CD14-positive monocyte (primary cell): Measurements from ENCODE around the gene IGSF9. TPM values are rescaled to one million over a fixed set of nuclear protein-coding genes. Genes with fewer than 3 reads are reported as not detected.
A peak's percentile ranks its signal among the peaks of the same experiment; 100 is the strongest.

Source experiments
- DNase-seq, 3 donors: peaks; one replicate each; pipeline ENCODE4 v3.0.0-alpha.2; 2011 to 2022
- H2AFZ ChIP-seq: 2 replicates; pipeline ENCODE4 v1.6.0; 2012; ENCODE audit warnings: mild to moderate bottlenecking, low read depth, low read length, inconsistent platforms; ENCODE audit not compliant: insufficient read depth, poor library complexity, severe bottlenecking
- H3K27ac ChIP-seq, 2 donors: 1 replicate in 1 of 2; 2 replicates in 1 of 2; pipeline ENCODE4 v1.5.1; 2012 to 2013; ENCODE audit warnings: low read length in 2 of 2, control low read depth in 1 of 2, inconsistent platforms in 1 of 2, low read depth in 1 of 2, mild to moderate bottlenecking in 1 of 2
- H3K27me3 ChIP-seq, 2 donors: one replicate each; pipeline versions ENCODE4 v1.6.0 to v1.6.1; 2011 to 2013; ENCODE audit warnings: low read length in 2 of 2; ENCODE audit not compliant: control insufficient read depth in 2 of 2, insufficient read depth in 2 of 2
- H3K36me3 ChIP-seq, 2 donors: replicated peaks in 1 of 2; 1 replicate in 1 of 2; 2 replicates in 1 of 2; pipeline versions ENCODE4 v1.5.1 to v1.6.1; 2012 to 2013; ENCODE audit warnings: low read length in 2 of 2, control low read depth in 1 of 2, inconsistent platforms in 1 of 2, mild to moderate bottlenecking in 1 of 2; ENCODE audit not compliant: insufficient read depth in 2 of 2, control insufficient read depth in 1 of 2
- H3K4me1 ChIP-seq, 2 donors: 1 replicate in 1 of 2; 2 replicates in 1 of 2; pipeline versions ENCODE4 v1.5.1 to v1.6.1; 2012 to 2013; ENCODE audit warnings: low read length in 2 of 2, control low read depth in 1 of 2, inconsistent platforms in 1 of 2, mild to moderate bottlenecking in 1 of 2, moderate library complexity in 1 of 2; ENCODE audit not compliant: insufficient read depth in 2 of 2, control insufficient read depth in 1 of 2
- H3K4me2 ChIP-seq: replicated peaks from 2 replicates; pipeline ENCODE3; 2012; ENCODE audit warnings: low read length, moderate library complexity, mild to moderate bottlenecking; ENCODE audit not compliant: poor library complexity, severe bottlenecking; ENCODE audit errors: extremely low read depth
- H3K4me3 ChIP-seq, 3 experiments: fragments of 200-600 bp in 1 of 3; sonication (generic) in 1 of 3; replicated peaks in 1 of 3; 1 replicate in 2 of 3; 2 replicates in 1 of 3; pipeline ENCODE4 v1.5.1; 2011 to 2013; ENCODE audit warnings: low read length in 3 of 3, mild to moderate bottlenecking in 3 of 3, control low read depth in 2 of 3, low read depth in 2 of 3, inconsistent platforms in 1 of 3, moderate library complexity in 1 of 3
- H3K79me2 ChIP-seq: 2 replicates; pipeline ENCODE4 v1.6.0; 2012; ENCODE audit warnings: mild to moderate bottlenecking, control low read depth, inconsistent platforms, low read length, moderate library complexity; ENCODE audit not compliant: insufficient read depth
- H3K9ac ChIP-seq: 2 replicates; pipeline ENCODE4 v1.6.0; 2017; ENCODE audit warnings: low read length, mild to moderate bottlenecking; ENCODE audit not compliant: insufficient read depth, poor library complexity, severe bottlenecking
- H3K9me3 ChIP-seq, 2 donors: replicated peaks in 1 of 2; 1 replicate in 1 of 2; 2 replicates in 1 of 2; pipeline versions ENCODE4 v1.5.1 to v1.6.1; 2012 to 2013; ENCODE audit warnings: low read length in 2 of 2, control low read depth in 1 of 2; ENCODE audit not compliant: control insufficient read depth in 1 of 2, insufficient read depth in 1 of 2
- H4K20me1 ChIP-seq: 2 replicates; pipeline ENCODE4 v1.6.0; 2012; ENCODE audit warnings: mild to moderate bottlenecking, low read length, control low read depth, moderate library complexity; ENCODE audit not compliant: insufficient read depth
- H3K27ac Mint-ChIP-seq, 7 donors: one replicate each; pipeline ENCODE4 v1.8.0; 2020; ENCODE audit warnings: mild to moderate bottlenecking in 7 of 7, mixed read lengths in 7 of 7, moderate library complexity in 6 of 7, inconsistent platforms in 2 of 7
- H3K27me3 Mint-ChIP-seq, 3 donors: one replicate each; pipeline ENCODE4 v1.8.0; 2021 to 2022; ENCODE audit warnings: low read depth in 3 of 3, mild to moderate bottlenecking in 3 of 3, mixed read lengths in 3 of 3, moderate library complexity in 3 of 3, inconsistent platforms in 1 of 3
- H3K36me3 Mint-ChIP-seq, 2 donors: one replicate each; pipeline ENCODE4 v1.8.0; 2020; ENCODE audit warnings: mixed read lengths in 2 of 2, inconsistent platforms in 1 of 2, mild to moderate bottlenecking in 1 of 2
- H3K4me1 Mint-ChIP-seq: one replicate; pipeline ENCODE4 v1.8.0; 2020; ENCODE audit warnings: mild to moderate bottlenecking, mixed read lengths
- H3K4me3 Mint-ChIP-seq, 2 donors: one replicate each; pipeline ENCODE4 v1.8.0; 2020; ENCODE audit warnings: mild to moderate bottlenecking in 2 of 2, mixed read lengths in 2 of 2, moderate library complexity in 1 of 2
- H3K9me3 Mint-ChIP-seq, 7 donors: one replicate each; pipeline ENCODE4 v1.8.0; 2020 to 2022; ENCODE audit warnings: mixed read lengths in 7 of 7, mild to moderate bottlenecking in 6 of 7, moderate library complexity in 6 of 7, inconsistent platforms in 2 of 7
- WGBS: methylation state at CpG from one replicate; pipeline ENCODE4 v1.1.5; 2013; ENCODE audit warnings: missing lambda C conversion rate; ENCODE audit not compliant: insufficient coverage; 5-methylcytosine and 5-hydroxymethylcytosine counted together
- intact Hi-C, 2 donors: fragments of 100-400 bp; cut with micrococcal nuclease; formaldehyde crosslinking; loops; one replicate each; pipeline versions ENCODE4 v1.15.0 to v1.15.1; 2023
- polyA plus RNA-seq, 3 donors: library from polyadenylated mRNA; depleted of rRNA in 1 of 3; unstranded in 2 of 3; stranded (reverse) in 1 of 3; fragments of 300-500 nt in 2 of 3; fragments of >200 nt in 1 of 3; fragmentation: Illumina TruSeq in 2 of 3; gene quantifications; 1 replicate in 2 of 3; 2 replicates in 1 of 3; pipeline ENCODE4 v1.2.3, GENCODE V29; 2012 to 2021
- TF ChIP-seq, protein P1 (sequence below): fragments of 200-600 bp; IDR thresholded peaks from one replicate; pipeline ENCODE4 v1.8.0; 2022; ENCODE audit warnings: antibody characterized with exemption, mild to moderate bottlenecking

Gene IGSF9
- polyA plus RNA-seq, 3 donors: 0.04 TPM; not detected in 2

DNA sequence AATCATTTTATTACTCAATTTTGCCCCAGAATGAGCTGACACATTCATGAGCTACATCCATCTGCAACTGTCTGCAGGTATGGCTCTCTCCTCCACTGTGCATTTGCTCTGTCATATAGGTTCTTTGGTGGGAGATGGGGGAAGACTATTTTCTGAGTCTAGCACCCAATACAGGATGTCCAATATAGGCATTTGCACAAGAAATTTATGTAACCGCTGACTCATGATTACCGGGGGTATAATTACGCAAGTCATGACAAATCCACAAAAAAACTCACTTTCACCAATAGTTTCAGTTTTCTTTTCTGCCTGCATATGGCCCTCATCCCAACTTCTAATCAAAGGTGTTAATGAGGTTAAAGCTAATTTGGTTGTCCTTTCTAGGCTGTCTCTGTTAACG, 65.4 kb downstream of the IGSF9 start:
- no peak overlapping the region for H3K4me3 Mint-ChIP-seq
- intact Hi-C loops: no loop called here
- Histone ChIP-seq H3K27ac (peak overlapping the region in 1 of 2 donors; percentile 73), H3K4me3 (peak overlapping the region in 1 of 3 experiments; percentile 35), H3K4me2 (peak overlapping the region; percentile 48), H3K79me2 (no peaks in the 10 kb centered on the region), H3K27me3 (no peaks in the 10 kb centered on the region), H3K9me3 (no peaks in the 10 kb centered on the region), H3K4me1 (peaks cover 44 to 45% of the 10 kb centered on the region in 2 donors), H3K9ac (no peak overlapping the region), H2AFZ (no peak overlapping the region), H4K20me1 (no peaks in the 10 kb centered on the region), H3K36me3 (no peaks in the 10 kb centered on the region)
- peaks cover 0 to 6% (median 2%) of the 10 kb centered on the region in 3 donors for H3K27me3 Mint-ChIP-seq
- no peaks in the 10 kb centered on the region for H3K36me3 Mint-ChIP-seq
- H3K9me3 Mint-ChIP-seq: no peaks in the 10 kb centered on the region
- peaks cover 2% of the 10 kb centered on the region for H3K4me1 Mint-ChIP-seq
- TF ChIP-seq, protein P1, sequence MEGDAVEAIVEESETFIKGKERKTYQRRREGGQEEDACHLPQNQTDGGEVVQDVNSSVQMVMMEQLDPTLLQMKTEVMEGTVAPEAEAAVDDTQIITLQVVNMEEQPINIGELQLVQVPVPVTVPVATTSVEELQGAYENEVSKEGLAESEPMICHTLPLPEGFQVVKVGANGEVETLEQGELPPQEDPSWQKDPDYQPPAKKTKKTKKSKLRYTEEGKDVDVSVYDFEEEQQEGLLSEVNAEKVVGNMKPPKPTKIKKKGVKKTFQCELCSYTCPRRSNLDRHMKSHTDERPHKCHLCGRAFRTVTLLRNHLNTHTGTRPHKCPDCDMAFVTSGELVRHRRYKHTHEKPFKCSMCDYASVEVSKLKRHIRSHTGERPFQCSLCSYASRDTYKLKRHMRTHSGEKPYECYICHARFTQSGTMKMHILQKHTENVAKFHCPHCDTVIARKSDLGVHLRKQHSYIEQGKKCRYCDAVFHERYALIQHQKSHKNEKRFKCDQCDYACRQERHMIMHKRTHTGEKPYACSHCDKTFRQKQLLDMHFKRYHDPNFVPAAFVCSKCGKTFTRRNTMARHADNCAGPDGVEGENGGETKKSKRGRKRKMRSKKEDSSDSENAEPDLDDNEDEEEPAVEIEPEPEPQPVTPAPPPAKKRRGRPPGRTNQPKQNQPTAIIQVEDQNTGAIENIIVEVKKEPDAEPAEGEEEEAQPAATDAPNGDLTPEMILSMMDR: no peak
- WGBS: no CpG with 5 or more reads among the region's 4 CpGs
- no peak overlapping the region for H3K27ac Mint-ChIP-seq
- peak; percentile 74 to 88 (median 84) for DNase-seq

DNA sequence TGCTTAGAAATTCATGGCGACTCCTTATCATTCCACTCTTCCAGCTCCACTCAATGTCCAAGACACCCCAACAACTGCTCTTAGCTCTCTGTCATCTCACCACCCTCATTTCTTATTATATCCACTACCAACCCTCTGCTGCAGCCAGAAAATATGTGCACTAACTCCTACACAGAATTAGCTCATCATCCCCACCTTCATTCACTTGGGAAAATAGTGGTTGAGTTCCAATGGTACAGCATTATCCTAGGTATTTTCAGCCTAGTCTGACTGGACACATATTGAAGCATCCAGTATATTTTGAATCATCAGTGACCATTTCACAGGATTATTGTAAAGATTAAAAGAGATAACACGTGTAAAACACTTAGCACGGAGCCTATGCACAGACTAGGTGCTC, 66.3 kb downstream of the IGSF9 start:
- Mint-ChIP-seq H3K36me3 (no peaks in the 10 kb centered on the region), H3K9me3 (no peaks in the 10 kb centered on the region), H3K4me1 (peaks cover 5% of the 10 kb centered on the region), H3K4me3 (peak overlapping the region in 1 of 2 donors; percentile 8), H3K27me3 (peaks cover 2 to 3% (median 3%) of the 10 kb centered on the region in 3 donors), H3K27ac (no peak overlapping the region)
- Histone ChIP-seq H3K79me2 (no peaks in the 10 kb centered on the region), H3K9ac (no peak overlapping the region), H3K27me3 (no peaks in the 10 kb centered on the region), H3K9me3 (no peaks in the 10 kb centered on the region), H3K4me1 (peaks cover 44 to 45% of the 10 kb centered on the region in 2 donors), H3K36me3 (no peaks in the 10 kb centered on the region), H3K4me2 (no peak overlapping the region), H3K4me3 (no peak overlapping the region), H3K27ac (no peak overlapping the region), H2AFZ (no peak overlapping the region), H4K20me1 (no peaks in the 10 kb centered on the region)
- TF ChIP-seq, protein P1: no peak
- no peak for DNase-seq
- intact Hi-C loops: no loop called here
- WGBS: 100% methylated on average over 1 of the region's 3 CpGs
